Activated naive CD4-positive, alpha-beta T cell treated with anti-CD3 and anti-CD28 coated beads, Interleukin-2, amount 50 U/mL, for 16 hours (primary cell): ENCODE data around the gene STRA6.

ENCODE experiments used
- DNase-seq: peaks from one replicate; pipeline ENCODE4 v3.0.0-alpha.2; 2020

The STRA6 gene

DNA sequence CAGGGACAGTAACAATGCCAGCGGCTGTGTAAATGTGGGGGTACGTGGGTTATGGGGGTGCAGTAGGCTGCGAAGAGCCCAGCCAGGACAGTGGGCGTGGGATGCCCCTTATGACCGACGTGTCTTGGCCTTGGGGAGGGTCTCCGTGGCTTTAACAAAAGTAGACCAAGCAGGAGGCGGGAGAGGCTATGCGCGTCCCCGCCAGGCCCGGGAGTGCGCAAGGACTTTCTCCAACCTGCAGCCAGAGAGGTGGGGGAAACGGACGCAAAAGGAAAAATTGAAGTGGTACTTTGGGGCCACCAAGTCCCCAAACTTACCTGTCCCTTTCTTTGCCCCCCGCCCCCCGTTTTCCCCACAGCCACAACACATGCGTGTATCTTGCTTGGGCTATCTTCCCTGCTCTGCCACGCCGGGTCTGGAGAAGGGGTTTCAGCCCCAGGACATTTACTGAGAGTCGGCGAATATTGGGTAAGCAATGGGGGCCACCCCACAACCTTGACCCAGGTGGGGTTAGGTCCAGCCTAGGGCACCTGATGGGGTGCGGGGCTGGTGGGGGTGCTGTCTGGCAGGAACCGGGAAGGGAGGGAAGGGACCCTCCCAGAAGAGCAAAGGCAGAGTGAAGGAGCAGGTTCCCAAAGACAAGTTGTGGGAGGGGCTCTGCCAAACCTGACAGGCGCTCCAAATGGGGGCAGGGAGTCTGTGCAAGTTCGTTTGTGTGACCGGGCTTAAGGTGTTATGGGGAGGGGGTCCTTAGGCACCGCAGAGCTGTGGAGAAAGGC lies 71.5 kb downstream of the STRA6 start:
- no peak for DNase-seq

DNA sequence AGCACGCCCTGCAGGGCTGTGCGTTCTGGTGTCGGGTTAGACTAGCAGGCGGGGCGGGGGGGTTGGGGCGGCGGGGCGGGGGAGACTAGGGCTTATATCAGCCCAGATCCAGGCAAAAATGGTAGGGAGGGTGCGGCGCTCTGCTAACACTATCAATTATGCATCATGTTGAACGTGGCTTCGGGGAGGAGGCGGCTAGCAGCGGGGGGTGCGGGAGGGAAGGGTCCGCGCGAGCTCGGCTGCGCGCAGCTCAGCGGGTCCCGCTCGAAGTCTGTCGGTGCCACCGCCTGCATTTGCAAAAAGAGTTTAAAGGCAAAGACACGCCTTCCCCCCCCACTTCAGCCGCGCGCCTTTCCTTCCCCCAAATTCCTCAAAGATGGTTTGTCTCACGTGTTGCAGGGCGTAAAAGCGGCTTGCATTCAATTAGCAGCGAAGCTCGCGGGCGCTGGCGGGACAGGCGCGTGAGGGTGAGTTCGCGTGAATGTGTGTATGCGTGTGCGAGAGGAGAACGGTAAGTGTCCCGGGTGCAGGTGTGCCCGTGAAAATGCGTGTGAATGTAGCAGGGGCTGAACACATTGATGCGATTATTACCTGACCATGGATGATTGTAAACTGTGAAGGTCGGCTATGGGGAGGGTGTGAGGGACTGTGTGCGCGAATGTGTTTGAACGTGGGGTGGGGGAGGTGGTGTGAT lies 72.3 kb downstream of the STRA6 start, which contains the start of gene ISLR2:
TSS of gene ISLR2 (plus strand) at position 432 of the 694 bp plus-strand sequence. CDS start 2,169 bp downstream, outside the sequence.
- DNase-seq: no peak

DNA sequence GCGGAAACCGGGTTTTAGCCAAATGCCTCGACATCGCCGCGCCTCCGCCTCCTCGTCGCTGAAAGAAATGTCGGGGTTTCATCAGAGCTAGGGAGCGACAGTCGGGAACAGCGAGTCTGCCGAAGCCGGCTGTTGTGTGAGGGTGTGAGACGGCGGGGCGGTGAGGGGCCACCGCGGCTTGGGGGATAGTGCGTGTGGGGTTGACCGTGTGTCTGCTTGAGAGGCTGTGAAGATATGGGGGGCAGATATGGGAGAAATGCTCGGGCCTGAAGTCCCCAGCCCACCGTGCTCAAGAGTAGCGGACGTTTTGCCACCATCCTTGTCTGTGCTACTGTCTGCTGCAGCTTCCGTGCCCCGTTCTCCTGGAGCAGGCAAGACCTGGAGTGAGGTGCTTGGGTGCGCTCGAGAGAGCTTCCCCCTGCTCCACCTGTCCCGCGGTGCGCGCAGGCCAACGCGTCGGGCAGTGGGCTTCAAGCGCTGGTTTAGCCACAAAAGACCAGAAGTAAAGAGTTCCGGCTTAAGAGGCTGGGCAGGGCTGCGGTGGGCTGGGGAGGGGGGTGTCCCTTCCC lies 72.9 kb downstream of the STRA6 start:
- no peak for DNase-seq
